Spleen (tissue), 11 donors: ENCODE results near the gene ACSS1. TPM values are rescaled to one million over a fixed set of nuclear protein-coding genes. Genes with fewer than 3 reads are reported as not detected.
A peak's percentile ranks its signal among the peaks of the same experiment; 100 is the strongest.

ENCODE experiments used
- DNase-seq: peaks from one replicate; pipeline ENCODE4 v3.0.0-alpha.2; 2020
- H3K27ac ChIP-seq, 8 donors: fragments of 200-600 bp; sonication (generic) in 7 of 8; 1 replicate in 4 of 8; 2 replicates in 4 of 8; pipeline versions ENCODE4 v1.5.0 to v1.8.0; 2016 to 2021; ENCODE audit warnings: inconsistent platforms in 4 of 8, mild to moderate bottlenecking in 4 of 8, moderate library complexity in 1 of 8
- H3K27me3 ChIP-seq, 7 donors: fragments of 200-600 bp; sonication (generic) in 6 of 7; replicated peaks in 1 of 7; 1 replicate in 4 of 7; 2 replicates in 3 of 7; pipeline versions ENCODE4 v1.5.0 to v1.8.0; 2016 to 2021; ENCODE audit warnings: inconsistent platforms in 3 of 7, mild to moderate bottlenecking in 1 of 7
- H3K36me3 ChIP-seq, 6 donors: fragments of 200-600 bp; sonication (generic) in 5 of 6; 1 replicate in 4 of 6; 2 replicates in 2 of 6; pipeline versions ENCODE4 v1.5.0 to v1.8.0; 2016 to 2021; ENCODE audit warnings: inconsistent platforms in 2 of 6
- H3K4me1 ChIP-seq, 6 donors: fragments of 200-600 bp; sonication (generic) in 5 of 6; 1 replicate in 3 of 6; 2 replicates in 3 of 6; pipeline versions ENCODE4 v1.5.0 to v1.8.0; 2016 to 2021; ENCODE audit warnings: inconsistent platforms in 3 of 6
- H3K4me3 ChIP-seq, 8 donors: fragments of 200-600 bp; sonication (generic) in 7 of 8; 1 replicate in 4 of 8; 2 replicates in 4 of 8; pipeline versions ENCODE4 v1.5.0 to v1.8.0; 2016 to 2021; ENCODE audit warnings: inconsistent platforms in 4 of 8, mild to moderate bottlenecking in 4 of 8, moderate library complexity in 2 of 8
- H3K9me3 ChIP-seq, 8 donors: fragments of 200-600 bp; sonication (generic) in 7 of 8; 1 replicate in 4 of 8; 2 replicates in 4 of 8; pipeline versions ENCODE4 v1.5.0 to v1.8.0; 2016 to 2021; ENCODE audit warnings: inconsistent platforms in 4 of 8
- CTCF ChIP-seq, 11 experiments: fragments of 200-600 bp in 7 of 11; fragments of 450-650 bp in 4 of 11; sonication (generic) in 4 of 11; IDR thresholded peaks in 8 of 11; conservative IDR thresholded peaks in 3 of 11; 1 replicate in 7 of 11; 2 replicates in 4 of 11; pipeline versions ENCODE4 v1.4.0 to v1.8.0; 2016 to 2021; ENCODE audit warnings: antibody characterized with exemption in 11 of 11, inconsistent platforms in 4 of 11, mild to moderate bottlenecking in 1 of 11
- POLR2A ChIP-seq, 3 donors: fragments of 450-650 bp; IDR thresholded peaks; one replicate each; pipeline ENCODE4 v1.5.1; 2017; ENCODE audit warnings: antibody characterized with exemption in 3 of 3, mild to moderate bottlenecking in 1 of 3
- POLR2AphosphoS5 ChIP-seq, 3 donors: sonication (generic); formaldehyde crosslinking; IDR thresholded peaks; one replicate each; pipeline ENCODE4 v1.5.1; 2017; ENCODE audit warnings: antibody characterized with exemption in 3 of 3
- WGBS, 5 donors: extraction: QIAGEN DNeasy Blood & Tissue Kit in 3 of 5; methylation state at CpG; one replicate each; pipeline versions ENCODE4 v1.1.5 to v1.1.7; 2013 to 2018; 5-methylcytosine and 5-hydroxymethylcytosine counted together
- intact Hi-C: fragments of 100-400 bp; cut with DNase I; formaldehyde crosslinking; loops from one replicate; pipeline ENCODE4 v1.15.0; 2023; ENCODE audit warnings: low total_unique reads
- polyA plus RNA-seq, 3 donors: library from polyadenylated mRNA; stranded (reverse); fragments of 200-250 nt; gene quantifications; one replicate each; pipeline ENCODE4 v1.2.1, GENCODE V29; 2013
- total RNA-seq, 7 donors: library from RNA; depleted of rRNA in 3 of 7; stranded (reverse); fragments of >200 nt in 3 of 7; fragmentation: NEBNext Ultra II Directional in 4 of 7; extraction: Animal tissue kit (Norgen Biotek cat#: 25700) in 4 of 7; gene quantifications; one replicate each; pipeline versions ENCODE4 v1.1.0 to v1.2.1, GENCODE V29; 2016 to 2021
- donor health status: healthy with polysubstance abuse.
- donor health status: DM: no; HTN: no; CAD: no; lungs with moderate emphysema.
- donor health status: DM: no; HTN: no; CAD: no.
- donor health status: Bipolar disorder and iron deficiency.
- donor health status: healthy.
- donor health status: DM: no; HTN: no; CAD: no.
- donor health status: DM: yes; HTN: yes; CAD: no.

ACSS1 gene
- total and polyA plus RNA-seq, 10 donors: 20.3 to 50.8 (median 36.4) TPM

- whole genome bisulfite sequencing, 5 donors: 40 to 53% (median 42%) methylated on average over 14 of the region's 14 CpGs
- H3K27me3 ChIP-seq: no peaks in the 10 kb centered on the region
- H3K4me3 ChIP-seq: peak overlapping the region in 1 of 8 donors; percentile 31
- H3K4me1 ChIP-seq: peaks cover 37 to 93% (median 77%) of the 10 kb centered on the region in 6 donors
- peak overlapping the region; percentile 74 to 94 (median 80) for H3K27ac ChIP-seq
- peak; percentile 92 for DNase-seq
- peak; percentile 82 to 87 (median 84) for TF ChIP-seq POLR2AphosphoS5 (IDR thresholded peaks at IDR 0.05)
- no peak for TF ChIP-seq CTCF (IDR thresholded peaks at IDR 0.05 in 8 of 11, conservative IDR thresholded peaks at IDR 0.05 in 3 of 11)
- intact Hi-C loops: no loop called here
- H3K36me3 ChIP-seq: peaks cover 0 to 40% (median 19%) of the 10 kb centered on the region in 6 donors
- H3K9me3 ChIP-seq: no peaks in the 10 kb centered on the region
Observed at GRCh38 chr20:25042531-25043498, 15.1 kb downstream of the ACSS1 start.

GRCh38 chr20:25041813-25042530 is 16.0 kb downstream of the ACSS1 start:
- H3K27ac ChIP-seq: peak overlapping the region in 7 of 8 donors; percentile 74 to 94 (median 80)
- no peaks in the 10 kb centered on the region for H3K27me3 ChIP-seq
- DNase-seq: peak; percentile 73
- intact Hi-C loops: no loop called here
- no peak for TF ChIP-seq POLR2AphosphoS5 (IDR thresholded peaks at IDR 0.05)
- TF ChIP-seq CTCF (IDR thresholded peaks at IDR 0.05 in 8 of 11, conservative IDR thresholded peaks at IDR 0.05 in 3 of 11): no peak
- TF ChIP-seq POLR2A (IDR thresholded peaks at IDR 0.05): no peak
- peaks cover 45 to 98% (median 85%) of the 10 kb centered on the region in 6 donors for H3K4me1 ChIP-seq
- H3K36me3 ChIP-seq: peaks cover 0 to 32% (median 10%) of the 10 kb centered on the region in 6 donors
- 84 to 89% (median 88%) methylated on average over 16 to 21 of the region's 21 CpGs for WGBS, 5 donors
- no peaks in the 10 kb centered on the region for H3K9me3 ChIP-seq
- H3K4me3 ChIP-seq: no peak overlapping the region

- no peak overlapping the region for H3K4me3 ChIP-seq
- peak; percentile 72 for DNase-seq
- peaks cover 59 to 100% (median 96%) of the 10 kb centered on the region in 6 donors for H3K4me1 ChIP-seq
- 63 to 90% (median 71%) methylated on average over 6 of the region's 6 CpGs for WGBS, 5 donors
- intact Hi-C loops: no loop called here
- H3K27ac ChIP-seq: peak overlapping the region in 5 of 8 donors; percentile 22 to 78 (median 33)
- no peaks in the 10 kb centered on the region for H3K27me3 ChIP-seq
- no peak for TF ChIP-seq POLR2AphosphoS5 (IDR thresholded peaks at IDR 0.05)
- no peak for TF ChIP-seq POLR2A (IDR thresholded peaks at IDR 0.05)
- no peak for TF ChIP-seq CTCF (IDR thresholded peaks at IDR 0.05 in 8 of 11, conservative IDR thresholded peaks at IDR 0.05 in 3 of 11)
- peaks cover 0 to 17% (median 0%) of the 10 kb centered on the region in 6 donors for H3K36me3 ChIP-seq
- no peaks in the 10 kb centered on the region for H3K9me3 ChIP-seq
Observed at GRCh38 chr20:25040438-25040831, 17.5 kb downstream of the ACSS1 start.
